HFF-Myc (cell line): ENCODE results near the gene KIF21B.

Experiments
- DNase-seq: peaks from one replicate; pipeline ENCODE4 v3.0.0-alpha.2; 2011; ENCODE audit warnings: low read depth; ENCODE audit errors: extremely low read depth
- H3K4me3 ChIP-seq: replicated peaks from 2 replicates; pipeline ENCODE4 v1.5.1; 2011; ENCODE audit warnings: low read depth, mild to moderate bottlenecking, control low read depth, low read length
- TF ChIP-seq, protein P1 (sequence below): IDR thresholded peaks from 2 replicates; pipeline ENCODE4 v1.5.1; 2012; ENCODE audit warnings: mild to moderate bottlenecking, low read depth, low read length, control low read depth; ENCODE audit errors: missing control alignments

Gene KIF21B

DNA sequence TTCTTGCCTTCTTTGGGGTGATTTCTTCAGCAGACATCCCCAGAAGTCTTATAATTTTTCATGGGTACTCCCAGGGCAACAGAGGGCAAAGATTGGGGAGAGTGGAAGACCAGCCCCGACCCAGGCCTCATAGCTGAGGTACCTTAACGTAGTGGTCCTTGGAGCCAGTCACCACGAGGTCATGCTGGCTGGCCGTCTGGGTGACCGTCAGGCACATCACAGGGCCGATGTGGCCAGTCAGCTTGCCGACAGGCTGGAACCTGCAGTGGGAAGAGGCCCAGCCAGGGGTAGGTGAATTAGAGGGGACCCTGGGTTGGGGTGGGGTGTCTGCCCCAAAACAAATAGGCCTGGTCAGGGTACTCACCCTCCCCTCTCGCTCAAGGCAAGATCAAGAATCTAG, 46.9 kb downstream of the KIF21B start:
- no peak overlapping the region for H3K4me3 ChIP-seq
- TF ChIP-seq, protein P1, sequence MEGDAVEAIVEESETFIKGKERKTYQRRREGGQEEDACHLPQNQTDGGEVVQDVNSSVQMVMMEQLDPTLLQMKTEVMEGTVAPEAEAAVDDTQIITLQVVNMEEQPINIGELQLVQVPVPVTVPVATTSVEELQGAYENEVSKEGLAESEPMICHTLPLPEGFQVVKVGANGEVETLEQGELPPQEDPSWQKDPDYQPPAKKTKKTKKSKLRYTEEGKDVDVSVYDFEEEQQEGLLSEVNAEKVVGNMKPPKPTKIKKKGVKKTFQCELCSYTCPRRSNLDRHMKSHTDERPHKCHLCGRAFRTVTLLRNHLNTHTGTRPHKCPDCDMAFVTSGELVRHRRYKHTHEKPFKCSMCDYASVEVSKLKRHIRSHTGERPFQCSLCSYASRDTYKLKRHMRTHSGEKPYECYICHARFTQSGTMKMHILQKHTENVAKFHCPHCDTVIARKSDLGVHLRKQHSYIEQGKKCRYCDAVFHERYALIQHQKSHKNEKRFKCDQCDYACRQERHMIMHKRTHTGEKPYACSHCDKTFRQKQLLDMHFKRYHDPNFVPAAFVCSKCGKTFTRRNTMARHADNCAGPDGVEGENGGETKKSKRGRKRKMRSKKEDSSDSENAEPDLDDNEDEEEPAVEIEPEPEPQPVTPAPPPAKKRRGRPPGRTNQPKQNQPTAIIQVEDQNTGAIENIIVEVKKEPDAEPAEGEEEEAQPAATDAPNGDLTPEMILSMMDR: no peak
- no peak for DNase-seq

- H3K4me3 ChIP-seq: no peak overlapping the region
- TF ChIP-seq, protein P1: no peak
- DNase-seq: no peak
These were observed 48.1 kb downstream of the KIF21B start for GRCh38 chr1:200975458-200975857.

DNA sequence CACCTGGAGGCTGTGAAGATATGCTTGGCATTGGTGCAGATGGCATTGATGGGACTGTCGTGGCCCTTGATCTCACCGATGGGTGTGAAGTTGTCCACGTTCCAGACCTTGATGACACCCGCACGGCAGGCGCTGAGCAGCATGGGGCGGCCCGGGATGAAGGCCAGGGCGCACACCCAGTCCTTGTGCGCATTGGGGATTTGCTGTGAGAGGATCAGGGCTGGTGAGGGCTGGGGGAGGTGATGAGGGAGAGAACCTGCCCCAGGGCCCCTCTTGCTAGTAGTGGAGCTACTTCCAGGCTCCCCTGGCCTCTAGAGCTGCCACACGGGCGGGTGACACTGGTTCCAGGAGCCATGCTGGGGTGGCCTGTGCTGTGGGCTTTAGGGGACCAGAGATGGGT, 48.8 kb downstream of the KIF21B start:
- no peak overlapping the region for H3K4me3 ChIP-seq
- DNase-seq: no peak
- TF ChIP-seq, protein P1: no peak

DNA sequence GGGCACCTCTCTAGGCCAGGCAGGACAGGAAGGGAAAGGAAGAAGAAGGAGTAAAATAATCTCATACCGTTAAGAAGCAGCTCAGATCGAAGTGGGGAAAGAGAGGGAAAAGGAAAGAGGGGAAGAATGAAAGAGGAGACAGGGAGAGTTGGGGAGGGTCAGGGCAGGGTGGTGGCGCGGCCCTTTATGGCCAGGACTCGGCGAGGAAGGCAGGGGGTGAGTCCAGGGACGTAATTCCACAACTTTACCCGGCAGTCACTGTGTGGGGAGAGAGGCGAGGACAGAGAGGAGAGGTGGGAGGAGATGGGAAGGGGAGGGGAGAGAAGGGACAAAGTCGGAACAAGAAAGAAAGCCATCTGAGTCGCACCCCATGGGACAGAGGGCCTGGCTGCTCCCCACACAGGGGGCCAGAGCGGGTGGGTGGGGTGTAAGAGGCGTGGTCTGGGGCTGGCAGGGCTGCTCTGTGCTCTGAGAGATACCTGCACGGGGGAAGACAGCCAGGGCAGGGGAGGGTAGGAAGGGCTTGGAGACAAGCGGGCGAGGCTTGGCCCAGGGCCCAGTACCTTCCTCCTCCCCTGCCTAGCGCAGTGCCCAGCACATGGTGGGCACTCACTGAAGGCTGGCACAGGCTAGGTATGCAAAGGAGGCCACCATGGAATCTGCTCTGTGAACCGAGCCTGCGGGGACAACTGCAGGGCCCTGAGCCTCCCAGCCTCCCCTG, 49.4 kb downstream of the KIF21B start:
- TF ChIP-seq, protein P1: no peak
- H3K4me3 ChIP-seq: no peak overlapping the region
- DNase-seq: no peak

- no peak for DNase-seq
- no peak overlapping the region for H3K4me3 ChIP-seq
- TF ChIP-seq, protein P1: no peak
These were observed 50.4 kb downstream of the KIF21B start for GRCh38 chr1:200972985-200973742.

DNA sequence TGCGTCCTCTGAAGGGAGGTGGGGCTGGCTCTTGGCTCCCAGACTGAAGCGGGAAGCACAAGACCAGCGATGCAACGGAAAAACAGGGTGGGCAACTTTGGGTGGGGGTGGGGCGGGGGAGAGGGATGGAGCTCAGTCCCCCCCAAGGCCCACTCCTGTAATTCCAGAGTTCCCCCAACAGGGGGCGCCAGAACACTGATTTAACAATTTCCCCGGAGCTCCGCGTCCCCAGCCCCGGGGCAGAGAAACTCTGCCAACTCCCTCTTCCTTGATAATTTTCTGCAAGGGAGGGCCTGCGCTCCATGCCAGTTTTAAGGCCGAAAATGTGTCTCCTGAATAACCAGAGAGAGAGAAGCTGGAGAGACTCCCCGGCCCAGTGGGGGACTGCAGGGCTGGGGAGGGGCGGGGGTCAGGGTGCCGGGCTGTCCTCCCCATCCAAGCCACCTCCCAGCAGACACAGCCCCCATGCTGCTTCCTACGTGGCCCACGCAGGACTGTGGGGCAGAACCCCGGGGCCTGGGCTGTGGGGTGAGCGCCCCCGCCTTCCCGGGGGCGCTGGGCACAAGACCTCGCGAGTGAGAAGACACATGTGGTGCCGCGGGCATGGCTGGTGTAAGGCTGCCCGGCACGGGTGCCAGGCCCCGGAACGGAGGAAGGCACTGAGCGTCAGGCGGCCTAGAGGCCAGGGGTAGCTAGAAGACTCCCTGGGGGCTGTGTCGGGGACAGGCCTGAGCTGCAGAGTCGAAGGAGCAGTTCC, 51.4 kb downstream of the KIF21B start:
- no peak overlapping the region for H3K4me3 ChIP-seq
- DNase-seq: no peak
- TF ChIP-seq, protein P1: peak; percentile 64
